ENCODE measurements around the gene IQCC.

The IQCC gene

GRCh38 chr1:32182060-32182459, 23.4 kb upstream of the IQCC start:
- peak overlapping the region; percentile 64 for H3K4me3 ChIP-seq (ENCODE audit: control insufficient read depth, low read depth, low read length)
- no peak for TF ChIP-seq CTCF (conservative IDR thresholded peaks at IDR 0.05; ENCODE audit: control insufficient read depth, insufficient read depth, low read depth, low read length)
- peak; percentile 56 for DNase-seq (ENCODE audit: low read depth)

- TF ChIP-seq CTCF (conservative IDR thresholded peaks at IDR 0.05; ENCODE audit: control insufficient read depth, insufficient read depth, low read depth, low read length) = no peak
- DNase-seq (ENCODE audit: low read depth) = no peak
- no peak overlapping the region for H3K4me3 ChIP-seq (ENCODE audit: control insufficient read depth, low read depth, low read length)
Measured at GRCh38 chr1:32184650-32185049, 20.8 kb upstream of the IQCC start.

GRCh38 chr1:32186077-32186476, 19.4 kb upstream of the IQCC start:
- TF ChIP-seq CTCF (conservative IDR thresholded peaks at IDR 0.05; ENCODE audit: control insufficient read depth, insufficient read depth, low read depth, low read length) = no peak
- DNase-seq (ENCODE audit: low read depth) = no peak
- no peak overlapping the region for H3K4me3 ChIP-seq (ENCODE audit: control insufficient read depth, low read depth, low read length)

- no peak overlapping the region for H3K4me3 ChIP-seq (ENCODE audit: control insufficient read depth, low read depth, low read length)
- DNase-seq (ENCODE audit: low read depth) = no peak
- no peak for TF ChIP-seq CTCF (conservative IDR thresholded peaks at IDR 0.05; ENCODE audit: control insufficient read depth, insufficient read depth, low read depth, low read length)
Measured at GRCh38 chr1:32186491-32186890, 19.0 kb upstream of the IQCC start.

GRCh38 chr1:32187850-32188249, 17.6 kb upstream of the IQCC start:
- no peak overlapping the region for H3K4me3 ChIP-seq (ENCODE audit: control insufficient read depth, low read depth, low read length)
- no peak for DNase-seq (ENCODE audit: low read depth)
- no peak for TF ChIP-seq CTCF (conservative IDR thresholded peaks at IDR 0.05; ENCODE audit: control insufficient read depth, insufficient read depth, low read depth, low read length)

GRCh38 chr1:32192220-32192948, 13.1 kb upstream of the IQCC start:
- TF ChIP-seq CTCF (conservative IDR thresholded peaks at IDR 0.05; ENCODE audit: control insufficient read depth, insufficient read depth, low read depth, low read length) = no peak
- no peak for DNase-seq (ENCODE audit: low read depth)
- H3K4me3 ChIP-seq (ENCODE audit: control insufficient read depth, low read depth, low read length) = no peak overlapping the region

GRCh38 chr1:32194984-32195383, 10.5 kb upstream of the IQCC start:
- H3K4me3 ChIP-seq (ENCODE audit: control insufficient read depth, low read depth, low read length) = no peak overlapping the region
- no peak for DNase-seq (ENCODE audit: low read depth)
- TF ChIP-seq CTCF (conservative IDR thresholded peaks at IDR 0.05; ENCODE audit: control insufficient read depth, insufficient read depth, low read depth, low read length) = no peak
